ENCODE measurements around the gene NGF.

- TF ChIP-seq CTCF (IDR thresholded peaks at IDR 0.05) (no peak), POLR2A (IDR thresholded peaks at IDR 0.05) (no peak)
Observed at GRCh38 chr1:115312742-115313141, 25.3 kb downstream of the NGF start.

Measured in testis (tissue), 2 donors.